Nasal cavity respiratory epithelium epithelial cell of viscerocranial mucosa (primary cell): ENCODE results near the gene ABL1. TPM values are rescaled to one million over a fixed set of nuclear protein-coding genes. Genes with fewer than 3 reads are reported as not detected.

Experiments used
- total RNA-seq: library from RNA; depleted of rRNA; stranded (reverse); fragments of >200 nt; gene quantifications from 2 replicates; pipeline ENCODE4 v1.2.3, GENCODE V29; 2014

ABL1 gene
- total RNA-seq, result 23.2 and 60.7 TPM in 2 replicates

GRCh38 chr9:130834371-130835336, at the start of gene ABL1:
TSS of gene ABL1 (plus strand) at chr9:130835254. CDS start at chr9:130835447, 193 bp downstream.

GRCh38 chr9:130896233-130897014, 61.4 kb downstream of the ABL1 start, which contains the start of gene QRFP:
TSS of gene QRFP (minus strand) at chr9:130896812. CDS start at chr9:130893838, 2,974 bp downstream.

Other genes starting within 250 kb of the ABL1 start
- gene PRDM12, start 170.7 kb upstream of the ABL1 start, total RNA-seq, result not detected in 2 replicates
- 35.3 and 37.3 TPM in 2 replicates for gene EXOSC2, start 141.5 kb upstream of the ABL1 start, total RNA-seq
- not detected in 2 replicates for gene QRFP, start 61.6 kb downstream of the ABL1 start, total RNA-seq
- under 0.01 and 0.14 TPM in 2 replicates for gene FIBCD1, start 104.0 kb downstream of the ABL1 start, total RNA-seq
- not detected in 2 replicates for gene LAMC3, start 173.9 kb downstream of the ABL1 start, total RNA-seq